AG04450 (cell line): ENCODE results near the gene TRMT112. TPM values are rescaled to one million over a fixed set of nuclear protein-coding genes. Genes with fewer than 3 reads are reported as not detected.

ENCODE experiments used
- CTCF ChIA-PET: fragments of 300-600, 350-600 bp; formaldehyde crosslinking; extraction: SDS; loops from one replicate; lab custom pipeline; 2022; ENCODE audit warnings: antibody characterized with exemption, inconsistent platforms; lab: Charles Lee
- POLR2A ChIA-PET: fragments of 350-600 bp; formaldehyde crosslinking; extraction: SDS; loops from one replicate; lab custom pipeline; 2021; ENCODE audit warnings: antibody characterized with exemption, inconsistent platforms; lab: Yijun Ruan, JAX
- DNase-seq: peaks from one replicate; pipeline ENCODE4 v3.0.0-alpha.2; 2011; ENCODE audit warnings: low read depth, low spot score
- H3K27ac ChIP-seq: one replicate; pipeline ENCODE4 v1.5.1; 2012; ENCODE audit warnings: low read depth, low read length, control low read depth
- H3K27me3 ChIP-seq: one replicate; pipeline ENCODE4 v1.6.0; 2012; ENCODE audit warnings: low read length; ENCODE audit not compliant: control insufficient read depth, insufficient read depth
- H3K4me3 ChIP-seq: 2 replicates; pipeline ENCODE4 v1.5.1; 2011; ENCODE audit warnings: mild to moderate bottlenecking, low read depth, low read length, control low read depth
- H3K9me3 ChIP-seq: 2 replicates; pipeline ENCODE4 v1.5.1; 2012; ENCODE audit warnings: low read length; ENCODE audit not compliant: control insufficient read depth, insufficient read depth
- polyA plus RNA-seq: library from polyadenylated mRNA; depleted of rRNA; stranded (reverse); fragments of >200 nt; gene quantifications from 2 replicates; pipeline ENCODE4 v1.2.3, GENCODE V29; 2011
- TF ChIP-seq, protein P1 (sequence below): IDR thresholded peaks from 2 replicates; pipeline ENCODE4 v1.5.1; 2011; ENCODE audit warnings: low read depth, low read length, control low read depth, inconsistent platforms

Gene TRMT112
- polyA plus RNA-seq, 1 experiment, result 194 TPM

DNA sequence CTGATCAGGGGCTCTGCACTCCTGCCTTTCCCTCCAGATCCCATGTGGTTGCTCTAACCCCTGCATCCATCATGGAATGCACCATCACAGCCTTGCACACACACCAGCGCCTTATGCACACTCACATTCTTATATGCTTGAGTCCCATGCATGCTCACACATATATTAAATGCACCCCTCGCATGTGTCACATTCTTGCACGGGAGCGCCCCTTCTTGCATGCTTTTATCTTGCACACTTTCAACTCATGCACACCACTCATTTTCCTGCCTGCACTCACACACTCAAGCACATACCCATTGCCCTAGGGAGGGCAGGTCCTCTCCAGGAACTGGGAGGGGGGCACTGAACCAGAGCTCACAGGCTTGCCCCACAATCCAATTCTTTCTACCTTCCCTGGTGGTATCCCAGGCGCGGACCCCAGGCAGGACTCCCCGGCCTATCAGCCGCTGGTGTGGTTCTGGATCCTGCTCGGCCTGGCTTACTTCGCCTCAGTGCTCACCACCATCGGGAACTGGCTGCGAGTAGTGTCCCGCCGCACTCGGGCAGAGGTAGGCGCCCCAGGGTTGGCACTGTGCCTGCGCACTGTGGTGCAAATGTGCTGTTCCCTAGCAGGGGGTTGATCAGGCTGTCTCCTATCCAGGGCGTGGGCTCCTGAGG, 19.5 kb downstream of the TRMT112 start:
- TF ChIP-seq, protein P1, sequence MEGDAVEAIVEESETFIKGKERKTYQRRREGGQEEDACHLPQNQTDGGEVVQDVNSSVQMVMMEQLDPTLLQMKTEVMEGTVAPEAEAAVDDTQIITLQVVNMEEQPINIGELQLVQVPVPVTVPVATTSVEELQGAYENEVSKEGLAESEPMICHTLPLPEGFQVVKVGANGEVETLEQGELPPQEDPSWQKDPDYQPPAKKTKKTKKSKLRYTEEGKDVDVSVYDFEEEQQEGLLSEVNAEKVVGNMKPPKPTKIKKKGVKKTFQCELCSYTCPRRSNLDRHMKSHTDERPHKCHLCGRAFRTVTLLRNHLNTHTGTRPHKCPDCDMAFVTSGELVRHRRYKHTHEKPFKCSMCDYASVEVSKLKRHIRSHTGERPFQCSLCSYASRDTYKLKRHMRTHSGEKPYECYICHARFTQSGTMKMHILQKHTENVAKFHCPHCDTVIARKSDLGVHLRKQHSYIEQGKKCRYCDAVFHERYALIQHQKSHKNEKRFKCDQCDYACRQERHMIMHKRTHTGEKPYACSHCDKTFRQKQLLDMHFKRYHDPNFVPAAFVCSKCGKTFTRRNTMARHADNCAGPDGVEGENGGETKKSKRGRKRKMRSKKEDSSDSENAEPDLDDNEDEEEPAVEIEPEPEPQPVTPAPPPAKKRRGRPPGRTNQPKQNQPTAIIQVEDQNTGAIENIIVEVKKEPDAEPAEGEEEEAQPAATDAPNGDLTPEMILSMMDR, result no peak
- ChIA-PET POLR2A (no interaction called here), CTCF (interaction anchor here (1.0 kb wide), 2 partner anchors 23 to 94 kb away, joined by 3 read pairs; no protein-coding TSS in a partner anchor)
- Histone ChIP-seq H3K9me3 (peaks cover 4% of the 10 kb centered on the region; the same call in 1 of the 2 replicates), H3K27ac (no peak overlapping the region), H3K27me3 (peaks cover 75% of the 10 kb centered on the region), H3K4me3 (no peak overlapping the region)
- no peak for DNase-seq

DNA sequence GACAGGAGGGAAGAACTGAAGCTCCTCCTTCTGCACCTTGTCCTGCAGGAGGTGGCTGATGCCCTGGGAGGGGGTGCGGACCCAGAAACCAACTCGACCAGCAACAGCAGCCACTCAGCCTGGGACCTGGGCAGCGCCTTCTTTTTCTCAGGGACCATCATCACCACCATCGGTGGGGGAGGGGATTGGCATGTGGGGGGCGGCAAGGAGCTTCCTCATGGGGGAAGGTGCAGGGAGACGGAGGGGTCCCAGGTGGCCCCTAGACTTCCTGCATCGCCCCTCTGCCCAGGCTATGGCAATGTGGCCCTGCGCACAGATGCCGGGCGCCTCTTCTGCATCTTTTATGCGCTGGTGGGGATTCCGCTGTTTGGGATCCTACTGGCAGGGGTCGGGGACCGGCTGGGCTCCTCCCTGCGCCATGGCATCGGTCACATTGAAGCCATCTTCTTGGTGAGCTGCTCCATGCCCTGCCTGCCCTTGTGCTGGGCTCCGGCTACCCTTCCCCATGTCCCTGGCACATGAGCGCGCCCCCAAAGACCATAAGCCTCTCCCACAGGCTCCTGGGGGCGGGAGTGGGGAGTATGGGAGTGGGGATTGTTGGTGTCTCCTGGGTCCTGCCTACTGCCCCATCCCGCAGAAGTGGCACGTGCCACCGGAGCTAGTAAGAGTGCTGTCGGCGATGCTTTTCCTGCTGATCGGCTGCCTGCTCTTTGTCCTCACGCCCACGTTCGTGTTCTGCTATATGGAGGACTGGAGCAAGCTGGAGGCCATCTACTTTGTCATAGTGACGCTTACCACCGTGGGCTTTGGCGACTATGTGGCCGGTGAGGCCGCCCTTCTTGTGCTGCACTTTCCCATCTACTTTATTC, 20.3 kb downstream of the TRMT112 start:
- TF ChIP-seq, protein P1, result no peak
- ChIA-PET CTCF (interaction anchor here (1.0 to 2.7 kb wide), 3 partner anchors 7 to 45 kb away, joined by 3 to 14 read pairs (median 3); no protein-coding TSS in a partner anchor), POLR2A (no interaction called here)
- Histone ChIP-seq H3K27me3 (peaks cover 83% of the 10 kb centered on the region), H3K27ac (no peak overlapping the region), H3K4me3 (no peak overlapping the region), H3K9me3 (peaks cover 4% of the 10 kb centered on the region; the same call in 1 of the 2 replicates)
- DNase-seq, result no peak

DNA sequence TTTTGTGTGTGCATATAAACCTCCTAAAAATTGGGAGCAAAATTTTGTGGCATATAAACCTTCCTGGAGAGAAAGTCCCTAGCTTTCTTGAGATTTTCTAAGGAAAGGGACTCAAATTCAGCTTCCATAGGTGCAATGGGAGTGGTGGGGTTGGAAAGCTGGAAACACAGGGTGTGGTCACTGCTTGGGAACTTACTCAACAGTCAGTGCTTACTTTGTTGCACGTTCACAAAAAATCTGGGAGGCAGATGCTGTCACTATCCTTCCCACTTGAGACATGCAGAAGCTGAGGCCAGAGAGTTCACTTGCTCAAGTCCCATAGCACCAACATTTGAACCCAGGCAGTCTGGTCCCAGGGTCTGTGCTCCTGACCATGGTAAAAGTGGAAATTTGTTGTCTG, 21.1 kb downstream of the TRMT112 start:
- TF ChIP-seq, protein P1, result no peak
- no peak overlapping the region for H3K4me3 ChIP-seq
- CTCF ChIA-PET, result interaction anchor here (1.0 to 2.7 kb wide), 2 partner anchors 8 to 46 kb away, joined by 3 to 14 read pairs; no protein-coding TSS in a partner anchor
- peaks cover 85% of the 10 kb centered on the region for H3K27me3 ChIP-seq
- H3K9me3 ChIP-seq, result peaks cover 4% of the 10 kb centered on the region; the same call in 1 of the 2 replicates
- DNase-seq, result no peak
- no peak overlapping the region for H3K27ac ChIP-seq
- POLR2A ChIA-PET, result no interaction called here

DNA sequence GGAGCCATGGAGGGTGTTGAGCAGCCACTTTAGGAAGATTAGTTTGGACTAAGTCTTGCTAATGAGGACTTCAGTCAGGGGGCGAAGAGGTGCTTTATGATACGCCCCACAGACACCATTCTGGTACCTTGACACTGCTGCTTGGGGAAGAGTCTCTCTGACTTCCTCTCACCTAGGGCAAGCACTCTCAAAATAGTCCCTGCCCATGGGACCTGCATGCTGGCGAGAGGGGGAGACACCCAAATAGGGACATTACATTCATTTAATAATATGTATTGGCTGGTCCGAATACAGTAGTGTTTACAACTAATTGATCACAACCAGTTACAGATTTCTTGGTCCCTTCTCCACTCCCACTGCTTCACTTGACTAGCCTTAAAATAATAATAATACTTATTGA, 21.6 kb downstream of the TRMT112 start:
- CTCF ChIA-PET, result interaction anchor here (1.0 to 2.7 kb wide), 3 partner anchors 8 to 47 kb away, joined by 3 to 14 read pairs (median 5); partner anchors contain the start of gene PLCB3
- TF ChIP-seq, protein P1, result no peak
- peaks cover 88% of the 10 kb centered on the region for H3K27me3 ChIP-seq
- no peak for DNase-seq
- POLR2A ChIA-PET, result no interaction called here
- no peak overlapping the region for H3K27ac ChIP-seq
- peaks cover 4% of the 10 kb centered on the region; the same call in 1 of the 2 replicates for H3K9me3 ChIP-seq
- no peak overlapping the region for H3K4me3 ChIP-seq
